Fibroblast of the aortic adventitia (primary cell): ENCODE measurements around the gene GPR78. TPM values are rescaled to one million over a fixed set of nuclear protein-coding genes. Genes with fewer than 3 reads are reported as not detected.
A peak's percentile ranks its signal among the peaks of the same experiment; 100 is the strongest.

Source experiments
- DNase-seq: peaks from one replicate; pipeline ENCODE4 v3.0.0-alpha.2; 2010; ENCODE audit warnings: low read depth
- H3K4me3 ChIP-seq: 2 replicates; pipeline ENCODE4 v1.5.1; 2011; ENCODE audit warnings: low read depth, mild to moderate bottlenecking, control low read depth, low read length, moderate library complexity
- total RNA-seq: library from RNA; depleted of rRNA; stranded (reverse); fragments of >200 nt; gene quantifications from 2 replicates; pipeline ENCODE4 v1.2.3, GENCODE V29; 2012; ENCODE audit warnings: low replicate concordance
- TF ChIP-seq, protein P1 (sequence below): IDR thresholded peaks from 2 replicates; pipeline ENCODE4 v1.5.1; 2011; ENCODE audit warnings: mild to moderate bottlenecking, low read length, control low read depth, inconsistent platforms; ENCODE audit not compliant: insufficient read depth

The GPR78 gene
- total RNA-seq, 1 donor = 0.36 TPM

DNA sequence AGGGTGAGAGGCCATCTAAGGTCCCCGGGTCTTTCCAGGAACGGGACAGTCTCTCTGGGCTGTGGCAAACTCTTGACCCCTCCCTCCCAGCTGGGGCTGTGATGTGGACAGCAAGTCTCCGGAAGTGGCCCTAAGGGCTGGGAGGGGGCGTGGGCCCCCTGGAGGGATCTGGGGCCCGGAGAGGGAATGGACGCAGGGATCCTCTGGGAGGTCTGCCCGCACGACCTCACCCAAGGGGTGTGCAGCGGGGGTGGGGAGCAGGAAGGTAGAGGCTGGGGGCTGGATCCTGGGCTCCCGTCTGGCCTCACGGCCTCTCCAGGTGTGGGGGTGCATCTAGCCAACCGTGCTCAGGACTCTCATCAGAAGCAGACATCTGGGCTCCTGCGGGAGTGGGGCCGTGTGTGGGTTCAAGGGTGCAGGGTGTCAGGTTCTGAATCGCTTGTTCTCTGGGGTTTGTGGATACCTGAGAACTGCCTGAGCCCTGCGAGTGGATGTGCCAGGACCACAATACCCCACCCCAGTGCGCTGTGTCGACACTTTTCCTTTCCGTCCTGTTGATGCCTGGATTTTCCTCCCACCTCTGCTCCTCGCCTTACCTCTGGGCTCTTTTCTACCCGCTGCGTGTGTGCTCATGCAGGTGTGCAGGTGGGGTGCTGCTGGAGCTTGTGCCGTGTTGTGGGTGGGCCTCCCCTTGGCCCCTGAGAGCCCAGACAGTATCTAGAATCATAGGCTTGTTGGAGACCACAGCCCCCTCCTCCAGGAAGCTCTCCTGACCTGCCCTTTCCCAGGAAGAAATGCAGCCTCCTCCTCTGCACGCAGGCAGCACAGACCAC lies 13.3 kb downstream of the GPR78 start:
- DNase-seq = no peak

DNA sequence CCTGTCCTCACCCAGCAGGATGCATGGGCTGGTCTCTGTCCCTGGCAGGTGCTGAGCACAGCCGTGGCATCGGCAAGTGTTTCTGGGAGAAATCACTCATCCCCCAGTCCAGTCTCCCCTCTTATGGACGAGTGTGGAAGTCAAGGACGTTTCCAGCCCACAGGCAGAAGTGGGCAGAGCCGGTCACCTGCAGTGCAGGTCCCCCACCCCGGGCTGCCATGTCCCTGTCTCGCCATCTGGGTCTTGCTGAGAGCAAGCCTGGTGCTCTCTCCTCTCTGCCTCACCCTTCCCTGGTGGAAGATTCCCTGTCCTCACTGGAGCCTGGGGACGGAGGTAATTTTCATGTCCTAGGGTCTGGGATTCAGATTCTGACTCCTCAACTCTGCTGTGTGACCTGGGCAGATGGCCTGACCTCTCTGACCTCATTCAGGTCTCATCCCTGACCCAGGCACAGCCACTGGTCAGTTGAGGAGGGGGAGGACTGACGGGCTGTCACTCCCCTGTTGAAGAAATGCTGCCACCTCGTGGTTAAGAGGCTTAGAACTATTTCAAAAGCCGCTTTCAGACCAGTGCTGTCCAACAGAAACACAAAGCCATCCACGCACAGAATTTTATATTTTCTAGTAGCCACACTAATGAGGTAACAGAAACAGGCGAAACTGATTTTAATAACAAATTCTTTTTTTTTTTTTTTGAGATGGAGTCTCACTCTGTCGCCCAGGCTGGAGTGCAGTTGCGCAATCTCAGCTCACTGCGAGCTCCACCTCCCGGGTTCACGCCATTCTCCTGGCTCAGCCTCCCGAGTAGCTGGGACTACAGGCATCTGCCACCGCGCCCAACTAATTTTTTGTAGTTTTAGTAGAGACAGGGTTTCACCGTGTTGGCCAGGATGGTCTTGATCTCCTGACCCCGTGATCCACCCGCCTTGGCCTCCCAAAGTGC lies 14.2 kb downstream of the GPR78 start:
- TF ChIP-seq, protein P1, sequence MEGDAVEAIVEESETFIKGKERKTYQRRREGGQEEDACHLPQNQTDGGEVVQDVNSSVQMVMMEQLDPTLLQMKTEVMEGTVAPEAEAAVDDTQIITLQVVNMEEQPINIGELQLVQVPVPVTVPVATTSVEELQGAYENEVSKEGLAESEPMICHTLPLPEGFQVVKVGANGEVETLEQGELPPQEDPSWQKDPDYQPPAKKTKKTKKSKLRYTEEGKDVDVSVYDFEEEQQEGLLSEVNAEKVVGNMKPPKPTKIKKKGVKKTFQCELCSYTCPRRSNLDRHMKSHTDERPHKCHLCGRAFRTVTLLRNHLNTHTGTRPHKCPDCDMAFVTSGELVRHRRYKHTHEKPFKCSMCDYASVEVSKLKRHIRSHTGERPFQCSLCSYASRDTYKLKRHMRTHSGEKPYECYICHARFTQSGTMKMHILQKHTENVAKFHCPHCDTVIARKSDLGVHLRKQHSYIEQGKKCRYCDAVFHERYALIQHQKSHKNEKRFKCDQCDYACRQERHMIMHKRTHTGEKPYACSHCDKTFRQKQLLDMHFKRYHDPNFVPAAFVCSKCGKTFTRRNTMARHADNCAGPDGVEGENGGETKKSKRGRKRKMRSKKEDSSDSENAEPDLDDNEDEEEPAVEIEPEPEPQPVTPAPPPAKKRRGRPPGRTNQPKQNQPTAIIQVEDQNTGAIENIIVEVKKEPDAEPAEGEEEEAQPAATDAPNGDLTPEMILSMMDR = peak; percentile 75
- DNase-seq = peak; percentile 82
- no peak overlapping the region for H3K4me3 ChIP-seq

More for the DNA sequence above, 13.3 kb downstream of the GPR78 start:
- TF ChIP-seq, protein P1 = no peak
- peak overlapping the region; percentile 62 for H3K4me3 ChIP-seq

DNA sequence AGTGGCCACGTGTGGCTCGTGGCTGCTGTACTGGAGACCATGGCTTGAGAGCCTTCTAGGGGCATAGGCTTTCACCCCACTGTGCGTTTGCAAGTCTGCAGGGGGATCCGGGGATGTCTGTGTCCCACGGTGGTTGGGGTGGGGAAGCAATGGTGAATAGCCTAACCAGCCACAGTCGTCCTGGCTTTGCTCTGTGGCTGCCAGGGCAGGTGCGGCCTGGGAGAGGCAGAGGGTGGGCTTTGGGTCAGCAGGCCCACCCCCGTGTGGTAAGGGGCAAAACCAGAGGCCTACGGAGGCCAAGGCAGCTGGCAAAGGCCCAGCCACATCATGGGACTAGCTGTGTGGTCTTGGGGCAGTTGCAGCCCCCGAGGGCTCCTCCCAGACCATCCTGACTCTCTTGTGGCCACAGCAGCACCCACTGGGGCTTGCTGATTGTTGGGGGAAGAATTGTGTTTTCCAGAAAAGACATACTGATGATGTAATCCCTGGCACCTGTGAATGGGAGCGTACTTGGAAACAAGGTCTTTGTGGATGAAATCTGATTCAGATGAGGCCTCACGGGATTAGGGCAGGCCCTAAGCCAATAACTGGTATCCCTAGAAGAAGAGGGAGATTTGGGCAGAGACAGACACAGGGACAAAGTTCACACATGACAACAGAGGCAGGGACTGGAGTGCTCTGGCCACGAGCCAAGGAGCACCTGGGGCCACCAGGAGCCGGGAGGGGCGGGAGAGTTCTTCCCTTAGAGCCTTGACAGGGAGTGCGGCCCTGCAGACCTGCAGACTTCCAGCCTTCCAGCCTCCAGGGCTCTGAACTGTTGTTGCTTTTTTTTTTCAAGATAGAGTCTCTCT lies 15.3 kb downstream of the GPR78 start:
- TF ChIP-seq, protein P1 = no peak

DNA sequence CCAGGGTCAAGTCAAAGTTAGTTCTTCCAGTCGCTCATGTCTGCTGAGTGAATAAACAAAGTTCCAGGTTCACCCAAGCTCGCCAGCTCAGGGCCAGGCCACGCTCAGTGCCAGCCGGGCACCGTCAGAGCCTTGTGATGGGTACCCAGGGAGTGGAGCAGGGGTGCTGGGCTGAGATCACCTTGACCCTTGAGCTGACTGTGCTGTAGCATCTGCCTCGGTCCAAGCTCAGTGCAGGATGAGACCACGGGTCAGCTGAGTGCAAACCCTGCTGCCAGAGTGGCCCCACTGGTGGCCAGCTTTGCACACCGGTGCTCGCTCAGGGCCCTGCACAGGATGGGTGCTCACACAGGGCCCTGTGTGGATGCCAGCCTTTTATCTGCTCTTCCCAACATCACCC lies 16.7 kb downstream of the GPR78 start:
- no peak overlapping the region for H3K4me3 ChIP-seq
- TF ChIP-seq, protein P1 = no peak
- no peak for DNase-seq

More for the DNA sequence above, 15.3 kb downstream of the GPR78 start:
- H3K4me3 ChIP-seq = no peak overlapping the region
- DNase-seq = peak; percentile 50

DNA sequence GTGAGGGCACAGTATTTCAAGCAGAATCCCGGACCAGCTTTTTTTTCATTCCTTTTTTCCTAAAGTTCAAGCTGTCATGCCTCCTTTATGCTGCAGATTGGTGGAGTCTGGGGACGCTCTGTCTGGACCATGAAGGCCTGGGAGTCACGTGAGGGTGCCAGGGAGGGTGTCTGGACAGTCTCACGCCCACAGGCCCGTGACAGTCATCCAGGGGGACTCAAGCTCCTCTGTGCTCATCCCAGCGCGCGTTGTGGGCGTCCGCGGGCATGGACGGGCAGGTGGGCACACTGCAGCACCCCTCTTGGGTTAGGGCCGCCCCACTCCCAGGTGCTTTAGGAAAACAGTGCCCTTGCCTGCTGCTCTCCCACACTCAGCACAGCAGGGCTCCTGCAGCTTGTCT lies 17.1 kb downstream of the GPR78 start:
- no peak overlapping the region for H3K4me3 ChIP-seq
- DNase-seq = no peak
- TF ChIP-seq, protein P1 = no peak

DNA sequence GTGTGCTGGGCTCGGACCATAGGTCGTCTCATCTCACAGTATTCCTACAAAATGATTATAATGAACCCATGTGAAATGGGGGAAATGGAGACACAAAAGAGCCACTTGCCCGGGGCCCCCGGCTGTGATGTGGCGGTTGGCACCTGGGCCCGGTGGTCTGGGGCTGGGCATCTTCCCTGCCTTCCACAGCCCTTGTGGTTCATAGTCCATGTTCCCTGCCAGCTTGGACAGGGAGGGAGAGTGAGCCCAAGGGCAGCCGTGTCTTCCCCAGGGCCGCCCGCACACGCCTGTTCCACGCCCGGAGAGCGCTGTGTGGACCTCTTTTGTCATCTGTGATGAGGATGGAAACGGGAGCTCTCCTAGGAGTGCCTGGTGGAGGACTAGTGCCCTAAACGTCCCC lies 17.6 kb downstream of the GPR78 start:
- TF ChIP-seq, protein P1 = no peak
- no peak for DNase-seq
- no peak overlapping the region for H3K4me3 ChIP-seq
